Glutamatergic neuron (in vitro differentiated cells): Measurements from ENCODE around the gene DPM2. TPM values are rescaled to one million over a fixed set of nuclear protein-coding genes. Genes with fewer than 3 reads are reported as not detected.

ENCODE experiments used
- DNase-seq: peaks from one replicate; pipeline ENCODE4 v3.0.0; 2022
- H3K27ac Mint-ChIP-seq: one replicate; pipeline ENCODE4 v1.8.0; 2020; ENCODE audit warnings: mild to moderate bottlenecking, mixed read lengths, inconsistent platforms; ENCODE audit not compliant: unreplicated experiment
- H3K27me3 Mint-ChIP-seq: one replicate; pipeline ENCODE4 v1.8.0; 2020; ENCODE audit warnings: mild to moderate bottlenecking, moderate library complexity, mixed read lengths, inconsistent platforms; ENCODE audit not compliant: unreplicated experiment
- H3K36me3 Mint-ChIP-seq: one replicate; pipeline ENCODE4 v1.8.0; 2020; ENCODE audit warnings: mild to moderate bottlenecking, mixed read lengths, inconsistent platforms; ENCODE audit not compliant: unreplicated experiment
- H3K4me1 Mint-ChIP-seq: one replicate; pipeline ENCODE4 v1.8.0; 2020; ENCODE audit warnings: mild to moderate bottlenecking, low read depth, mixed read lengths, inconsistent platforms; ENCODE audit not compliant: unreplicated experiment
- H3K4me3 Mint-ChIP-seq: one replicate; pipeline ENCODE4 v1.8.0; 2020; ENCODE audit warnings: mild to moderate bottlenecking, mixed read lengths, inconsistent platforms; ENCODE audit not compliant: unreplicated experiment
- H3K9me3 Mint-ChIP-seq: one replicate; pipeline ENCODE4 v1.8.0; 2020; ENCODE audit warnings: mild to moderate bottlenecking, moderate library complexity, mixed read lengths, inconsistent platforms; ENCODE audit not compliant: unreplicated experiment
- total RNA-seq: library from RNA; stranded (reverse); fragmentation: NEBNext Ultra II Directional; extraction: Animal tissue kit (Norgen Biotek cat#: 25700); gene quantifications from one replicate; pipeline ENCODE4 v1.2.1, GENCODE V29; 2021; ENCODE audit not compliant: unreplicated experiment
- TF ChIP-seq, protein P1 (sequence below): fragments of 200-600 bp; sonication (generic); IDR thresholded peaks from one replicate; pipeline ENCODE4 v1.5.0; 2021; ENCODE audit not compliant: partially characterized antibody, unreplicated experiment

DPM2 gene
- total RNA-seq, 1 donor from 2014 or later, result 35.3 TPM

DNA sequence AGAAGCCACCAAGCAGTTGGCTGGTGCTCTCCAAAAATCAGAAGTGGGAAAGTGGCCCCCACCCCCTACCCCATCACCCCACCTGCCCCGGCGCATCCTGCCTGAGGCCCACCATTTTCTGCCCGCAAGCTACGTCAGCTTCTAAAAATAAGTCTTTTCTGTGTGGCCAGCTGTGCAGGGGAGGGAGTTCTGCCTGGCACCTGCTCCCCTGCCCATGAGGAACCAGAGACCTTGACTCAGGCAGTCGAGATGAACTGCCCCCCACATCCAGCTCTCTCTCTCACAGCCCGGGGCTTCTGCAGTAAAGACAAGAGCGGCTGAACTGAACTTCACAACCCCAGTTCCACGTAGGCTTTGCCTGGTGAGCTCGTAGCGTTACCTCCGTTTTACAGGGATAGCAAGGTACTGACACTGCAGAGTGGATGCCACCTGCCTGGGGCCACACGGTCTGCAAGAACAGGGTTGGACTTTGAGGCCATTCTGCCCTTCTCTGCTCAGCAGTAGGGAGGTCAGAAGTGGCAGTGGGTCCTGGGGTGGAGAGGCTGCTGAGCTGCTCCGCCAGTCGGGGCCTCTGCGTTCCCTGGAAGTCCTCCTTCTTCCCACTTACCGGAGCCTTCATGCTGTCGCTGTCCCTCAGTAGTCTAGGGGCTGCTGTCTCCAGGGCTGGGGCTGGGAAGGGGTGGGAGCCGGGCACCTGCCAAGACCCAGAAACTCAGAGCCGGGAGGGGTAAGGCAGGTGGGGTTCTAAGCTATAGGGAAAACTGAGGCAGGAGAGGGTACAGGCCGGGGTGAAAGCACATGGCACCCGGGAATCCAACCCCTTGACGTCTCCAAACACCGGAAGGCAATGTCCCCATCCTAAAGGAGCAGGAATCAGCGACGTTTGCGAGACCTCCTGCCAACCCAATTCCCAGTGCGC, 21.6 kb downstream of the DPM2 start:
- DNase-seq, result no peak
- H3K36me3 Mint-ChIP-seq, result no peaks in the 10 kb centered on the region
- no peak overlapping the region for H3K27ac Mint-ChIP-seq

DNA sequence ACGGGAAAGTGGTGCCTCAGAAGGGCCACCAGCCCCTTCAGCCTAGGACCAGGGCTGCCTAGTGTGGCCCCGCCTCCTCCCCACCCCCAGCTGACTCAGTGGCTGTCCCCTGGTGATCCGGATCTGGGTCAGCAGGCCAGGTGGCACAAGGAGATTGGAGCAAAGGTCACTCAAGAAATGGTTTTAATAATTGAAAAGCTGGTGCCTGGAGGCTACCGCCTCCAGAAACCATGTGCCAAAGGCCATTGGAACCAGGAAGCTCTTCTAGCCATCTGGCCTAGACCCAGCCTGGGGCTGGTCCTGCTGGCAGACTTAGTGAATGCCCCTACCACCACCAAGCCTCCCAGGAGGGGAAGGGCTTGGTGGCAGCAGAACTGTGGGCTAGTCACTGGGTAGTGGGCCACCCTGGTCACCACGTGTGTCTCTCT, 22.3 kb downstream of the DPM2 start:
- H3K27me3 Mint-ChIP-seq, result peaks cover 12% of the 10 kb centered on the region
- peaks cover 14% of the 10 kb centered on the region for H3K4me1 Mint-ChIP-seq
- no peak for DNase-seq
- TF ChIP-seq, protein P1, sequence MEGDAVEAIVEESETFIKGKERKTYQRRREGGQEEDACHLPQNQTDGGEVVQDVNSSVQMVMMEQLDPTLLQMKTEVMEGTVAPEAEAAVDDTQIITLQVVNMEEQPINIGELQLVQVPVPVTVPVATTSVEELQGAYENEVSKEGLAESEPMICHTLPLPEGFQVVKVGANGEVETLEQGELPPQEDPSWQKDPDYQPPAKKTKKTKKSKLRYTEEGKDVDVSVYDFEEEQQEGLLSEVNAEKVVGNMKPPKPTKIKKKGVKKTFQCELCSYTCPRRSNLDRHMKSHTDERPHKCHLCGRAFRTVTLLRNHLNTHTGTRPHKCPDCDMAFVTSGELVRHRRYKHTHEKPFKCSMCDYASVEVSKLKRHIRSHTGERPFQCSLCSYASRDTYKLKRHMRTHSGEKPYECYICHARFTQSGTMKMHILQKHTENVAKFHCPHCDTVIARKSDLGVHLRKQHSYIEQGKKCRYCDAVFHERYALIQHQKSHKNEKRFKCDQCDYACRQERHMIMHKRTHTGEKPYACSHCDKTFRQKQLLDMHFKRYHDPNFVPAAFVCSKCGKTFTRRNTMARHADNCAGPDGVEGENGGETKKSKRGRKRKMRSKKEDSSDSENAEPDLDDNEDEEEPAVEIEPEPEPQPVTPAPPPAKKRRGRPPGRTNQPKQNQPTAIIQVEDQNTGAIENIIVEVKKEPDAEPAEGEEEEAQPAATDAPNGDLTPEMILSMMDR, result no peak
- H3K9me3 Mint-ChIP-seq, result peaks cover 4% of the 10 kb centered on the region
- no peaks in the 10 kb centered on the region for H3K36me3 Mint-ChIP-seq
- no peak overlapping the region for H3K27ac Mint-ChIP-seq
- no peak overlapping the region for H3K4me3 Mint-ChIP-seq

More for the DNA sequence above, 21.6 kb downstream of the DPM2 start:
- peaks cover 8% of the 10 kb centered on the region for H3K4me1 Mint-ChIP-seq
- TF ChIP-seq, protein P1, result no peak
- H3K9me3 Mint-ChIP-seq, result peaks cover 4% of the 10 kb centered on the region
- H3K27me3 Mint-ChIP-seq, result peaks cover 12% of the 10 kb centered on the region
- peak overlapping the region; percentile 82 for H3K4me3 Mint-ChIP-seq

GRCh38 chr9:127913682-127914081, 24.0 kb downstream of the DPM2 start:
- H3K4me3 Mint-ChIP-seq, result no peak overlapping the region
- no peaks in the 10 kb centered on the region for H3K36me3 Mint-ChIP-seq
- no peak for DNase-seq
- TF ChIP-seq, protein P1, result no peak
- H3K27me3 Mint-ChIP-seq, result peaks cover 8% of the 10 kb centered on the region
- H3K27ac Mint-ChIP-seq, result no peak overlapping the region
- H3K4me1 Mint-ChIP-seq, result peaks cover 14% of the 10 kb centered on the region
- peaks cover 1% of the 10 kb centered on the region for H3K9me3 Mint-ChIP-seq

DNA sequence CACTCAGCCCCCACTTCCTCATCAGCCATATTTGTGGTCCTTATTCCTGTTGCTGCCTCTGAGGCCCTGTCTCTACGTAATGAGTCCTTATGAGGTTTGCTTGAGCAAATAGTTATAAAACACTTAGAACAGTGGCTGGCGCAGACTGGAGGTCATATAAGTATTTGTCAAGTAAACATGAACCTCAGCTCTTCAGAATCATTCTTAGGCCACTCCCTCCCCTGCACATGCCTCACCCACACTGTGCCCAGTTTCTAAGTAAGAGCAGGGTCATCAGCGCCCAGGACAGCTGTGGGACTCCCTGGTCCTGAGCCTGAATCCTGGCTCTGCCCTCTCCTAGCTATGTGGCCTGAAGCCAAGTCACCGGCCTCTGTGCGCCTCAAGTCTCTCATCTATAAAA, 24.8 kb downstream of the DPM2 start:
- Mint-ChIP-seq H3K4me1 (peaks cover 14% of the 10 kb centered on the region), H3K36me3 (no peaks in the 10 kb centered on the region), H3K27me3 (peaks cover 8% of the 10 kb centered on the region), H3K27ac (no peak overlapping the region), H3K4me3 (no peak overlapping the region), H3K9me3 (peaks cover 1% of the 10 kb centered on the region)
- DNase-seq, result no peak
- TF ChIP-seq, protein P1, result no peak

DNA sequence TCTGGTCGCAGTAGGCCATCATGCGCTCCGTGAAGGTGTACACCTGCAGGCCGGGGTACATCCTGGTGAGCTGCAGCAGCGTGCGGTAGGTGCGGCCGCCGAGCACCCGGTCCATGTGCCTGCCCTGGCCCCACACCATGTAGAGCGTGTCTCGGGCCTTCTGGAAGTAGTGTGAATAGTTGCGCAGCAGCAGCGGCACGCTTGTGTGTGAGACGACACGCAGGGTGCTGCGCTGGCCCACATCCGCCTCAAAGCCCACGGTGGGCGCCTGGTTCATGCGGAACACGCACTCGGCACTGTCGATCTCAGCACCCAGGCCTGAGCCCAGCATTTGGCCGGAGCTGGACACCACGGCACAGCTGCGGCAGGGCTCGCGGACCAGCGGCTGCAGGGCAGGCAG, 25.4 kb downstream of the DPM2 start:
- H3K4me1 Mint-ChIP-seq, result peaks cover 11% of the 10 kb centered on the region
- H3K36me3 Mint-ChIP-seq, result no peaks in the 10 kb centered on the region
- H3K9me3 Mint-ChIP-seq, result peaks cover 1% of the 10 kb centered on the region
- H3K27me3 Mint-ChIP-seq, result peaks cover 8% of the 10 kb centered on the region
- H3K4me3 Mint-ChIP-seq, result no peak overlapping the region
- no peak for DNase-seq
- TF ChIP-seq, protein P1, result no peak
- peak overlapping the region; percentile 33 for H3K27ac Mint-ChIP-seq
